ENCODE measurements around the gene NGF.

DNA sequence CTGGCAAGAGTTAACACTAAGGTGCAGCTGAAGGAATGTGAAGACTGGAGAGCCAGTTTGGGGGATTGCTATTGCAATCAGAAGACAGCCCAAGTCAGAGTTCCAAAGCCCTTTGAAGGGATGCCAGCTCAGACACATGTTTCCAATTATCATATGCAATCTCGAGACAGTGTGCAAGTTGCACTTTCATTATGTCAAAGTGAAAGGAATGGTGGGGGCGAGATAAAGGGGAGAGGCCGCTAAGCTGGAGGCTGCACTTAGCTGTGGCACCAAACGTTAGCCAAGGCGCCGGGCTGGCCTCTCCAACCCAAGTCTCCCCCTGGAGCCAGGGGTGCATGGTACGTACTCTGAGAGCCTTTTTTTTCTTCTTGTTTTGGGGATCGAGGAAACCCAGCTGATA lies 58.0 kb downstream of the NGF start:
- TF ChIP-seq, protein P1, sequence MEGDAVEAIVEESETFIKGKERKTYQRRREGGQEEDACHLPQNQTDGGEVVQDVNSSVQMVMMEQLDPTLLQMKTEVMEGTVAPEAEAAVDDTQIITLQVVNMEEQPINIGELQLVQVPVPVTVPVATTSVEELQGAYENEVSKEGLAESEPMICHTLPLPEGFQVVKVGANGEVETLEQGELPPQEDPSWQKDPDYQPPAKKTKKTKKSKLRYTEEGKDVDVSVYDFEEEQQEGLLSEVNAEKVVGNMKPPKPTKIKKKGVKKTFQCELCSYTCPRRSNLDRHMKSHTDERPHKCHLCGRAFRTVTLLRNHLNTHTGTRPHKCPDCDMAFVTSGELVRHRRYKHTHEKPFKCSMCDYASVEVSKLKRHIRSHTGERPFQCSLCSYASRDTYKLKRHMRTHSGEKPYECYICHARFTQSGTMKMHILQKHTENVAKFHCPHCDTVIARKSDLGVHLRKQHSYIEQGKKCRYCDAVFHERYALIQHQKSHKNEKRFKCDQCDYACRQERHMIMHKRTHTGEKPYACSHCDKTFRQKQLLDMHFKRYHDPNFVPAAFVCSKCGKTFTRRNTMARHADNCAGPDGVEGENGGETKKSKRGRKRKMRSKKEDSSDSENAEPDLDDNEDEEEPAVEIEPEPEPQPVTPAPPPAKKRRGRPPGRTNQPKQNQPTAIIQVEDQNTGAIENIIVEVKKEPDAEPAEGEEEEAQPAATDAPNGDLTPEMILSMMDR (IDR thresholded peaks at IDR 0.05; ENCODE audit: insufficient read depth, low read depth, low read length) = no peak
- no peak for TF ChIP-seq EZH2 (IDR thresholded peaks at IDR 0.05; ENCODE audit: insufficient read depth, low read length)
